Vagina (tissue), 2 donors: ENCODE data around the gene BTN2A1. TPM values are rescaled to one million over a fixed set of nuclear protein-coding genes. Genes with fewer than 3 reads are reported as not detected.
"Not testable (repeated sequence)": the region's sequence is repeated elsewhere in the genome, so short reads cannot be mapped to it uniquely, and the experiment has no call there.

Source experiments
- DNase-seq, 2 donors: peaks; one replicate each; pipeline ENCODE4 v3.0.0-alpha.2; 2017; ENCODE audit errors: extremely low spot score in 2 of 2
- H3K27ac ChIP-seq: fragments of 200-600 bp; sonication (generic); one replicate; pipeline ENCODE4 v1.5.1; 2019
- H3K27me3 ChIP-seq: fragments of 200-600 bp; sonication (generic); one replicate; pipeline ENCODE4 v1.5.1; 2019
- H3K36me3 ChIP-seq, 2 donors: fragments of 200-600 bp; sonication (generic); one replicate each; pipeline ENCODE4 v1.5.1; 2017 to 2019
- H3K4me1 ChIP-seq: fragments of 200-600 bp; sonication (generic); one replicate; pipeline ENCODE4 v1.5.1; 2019
- H3K4me3 ChIP-seq, 2 donors: fragments of 200-600 bp; sonication (generic); 1 replicate in 1 of 2; 2 replicates in 1 of 2; pipeline ENCODE4 v1.5.1; 2016 to 2019
- H3K9me3 ChIP-seq: fragments of 200-600 bp; sonication (generic); one replicate; pipeline ENCODE4 v1.5.1; 2019
- POLR2A ChIP-seq, 2 donors: fragments of 450-650 bp; IDR thresholded peaks; one replicate each; pipeline ENCODE4 v1.6.1; 2017; ENCODE audit warnings: antibody characterized with exemption in 2 of 2, mild to moderate bottlenecking in 2 of 2, moderate library complexity in 2 of 2
- POLR2AphosphoS5 ChIP-seq, 2 donors: sonication (generic); formaldehyde crosslinking; IDR thresholded peaks; one replicate each; pipeline ENCODE4 v1.9.0; 2017; ENCODE audit warnings: antibody characterized with exemption in 2 of 2, mild to moderate bottlenecking in 2 of 2, low read depth in 1 of 2; ENCODE audit not compliant: insufficient read depth in 1 of 2
- intact Hi-C: fragments of 100-400 bp; cut with DNase I; formaldehyde crosslinking; loops from one replicate; pipeline ENCODE4 v1.15.1; 2023
- small RNA-seq: library from RNA; depleted of rRNA; stranded (forward); fragments of <200 nt; gene quantifications from one replicate; pipeline ENCODE3, GENCODE V24; 2016
- total RNA-seq: library from RNA; depleted of rRNA; stranded (reverse); fragments of >200 nt; gene quantifications from one replicate; pipeline ENCODE4 v1.2.3, GENCODE V29; 2016
- TF ChIP-seq, protein P1 (sequence below), 3 experiments: fragments of 450-650 bp in 2 of 3; fragments of 200-600 bp in 1 of 3; sonication (generic) in 1 of 3; IDR thresholded peaks; one replicate each; pipeline ENCODE4 v1.5.1; 2017 to 2019; ENCODE audit warnings: antibody characterized with exemption in 3 of 3, mild to moderate bottlenecking in 2 of 3, moderate library complexity in 2 of 3

Gene BTN2A1
- total RNA-seq, 1 donor from 2014 or later: 18.4 TPM

GRCh38 chr6:26502165-26502564 lies 44.4 kb downstream of the BTN2A1 start:
- Histone ChIP-seq H3K36me3 (no peaks in the 10 kb centered on the region), H3K9me3 (no peaks in the 10 kb centered on the region), H3K27me3 (no peaks in the 10 kb centered on the region), H3K4me3 (peak overlapping the region in 1 of 2 donors; percentile 20), H3K27ac (no peak overlapping the region), H3K4me1 (peaks cover 8% of the 10 kb centered on the region)
- intact Hi-C loops: no loop called here
- DNase-seq: no peak
- TF ChIP-seq POLR2AphosphoS5 (IDR thresholded peaks at IDR 0.05; ENCODE audit: insufficient read depth in 1 of 2, low read depth in 1 of 2): no peak

DNA sequence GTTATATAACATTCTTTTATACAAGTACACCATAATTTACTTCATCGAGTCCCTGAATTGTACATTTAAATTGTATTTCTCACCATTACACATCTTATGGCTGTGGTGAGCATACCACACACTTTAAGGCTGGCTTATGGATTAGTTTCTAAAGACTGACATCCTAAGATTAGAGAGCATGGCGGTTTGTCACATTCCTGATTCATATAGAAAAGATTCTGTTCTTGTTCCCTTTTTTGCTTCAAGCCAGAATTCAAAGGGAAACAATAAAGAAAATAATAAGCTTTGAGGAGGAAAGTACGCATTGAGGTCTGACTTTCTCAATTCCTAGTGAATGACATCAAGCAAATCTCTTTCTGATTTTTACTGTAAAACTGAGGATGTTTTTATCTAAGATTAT lies 44.9 kb downstream of the BTN2A1 start:
- Histone ChIP-seq H3K4me1 (peaks cover 8% of the 10 kb centered on the region), H3K27ac (no peak overlapping the region), H3K9me3 (no peaks in the 10 kb centered on the region), H3K36me3 (no peaks in the 10 kb centered on the region), H3K27me3 (no peaks in the 10 kb centered on the region), H3K4me3 (no peak overlapping the region)
- TF ChIP-seq, protein P1, sequence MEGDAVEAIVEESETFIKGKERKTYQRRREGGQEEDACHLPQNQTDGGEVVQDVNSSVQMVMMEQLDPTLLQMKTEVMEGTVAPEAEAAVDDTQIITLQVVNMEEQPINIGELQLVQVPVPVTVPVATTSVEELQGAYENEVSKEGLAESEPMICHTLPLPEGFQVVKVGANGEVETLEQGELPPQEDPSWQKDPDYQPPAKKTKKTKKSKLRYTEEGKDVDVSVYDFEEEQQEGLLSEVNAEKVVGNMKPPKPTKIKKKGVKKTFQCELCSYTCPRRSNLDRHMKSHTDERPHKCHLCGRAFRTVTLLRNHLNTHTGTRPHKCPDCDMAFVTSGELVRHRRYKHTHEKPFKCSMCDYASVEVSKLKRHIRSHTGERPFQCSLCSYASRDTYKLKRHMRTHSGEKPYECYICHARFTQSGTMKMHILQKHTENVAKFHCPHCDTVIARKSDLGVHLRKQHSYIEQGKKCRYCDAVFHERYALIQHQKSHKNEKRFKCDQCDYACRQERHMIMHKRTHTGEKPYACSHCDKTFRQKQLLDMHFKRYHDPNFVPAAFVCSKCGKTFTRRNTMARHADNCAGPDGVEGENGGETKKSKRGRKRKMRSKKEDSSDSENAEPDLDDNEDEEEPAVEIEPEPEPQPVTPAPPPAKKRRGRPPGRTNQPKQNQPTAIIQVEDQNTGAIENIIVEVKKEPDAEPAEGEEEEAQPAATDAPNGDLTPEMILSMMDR (IDR thresholded peaks at IDR 0.05): no peak
- TF ChIP-seq POLR2AphosphoS5 (IDR thresholded peaks at IDR 0.05; ENCODE audit: insufficient read depth in 1 of 2, low read depth in 1 of 2) (no peak), POLR2A (IDR thresholded peaks at IDR 0.05) (no peak)
- DNase-seq: no peak
- intact Hi-C loops: no loop called here

DNA sequence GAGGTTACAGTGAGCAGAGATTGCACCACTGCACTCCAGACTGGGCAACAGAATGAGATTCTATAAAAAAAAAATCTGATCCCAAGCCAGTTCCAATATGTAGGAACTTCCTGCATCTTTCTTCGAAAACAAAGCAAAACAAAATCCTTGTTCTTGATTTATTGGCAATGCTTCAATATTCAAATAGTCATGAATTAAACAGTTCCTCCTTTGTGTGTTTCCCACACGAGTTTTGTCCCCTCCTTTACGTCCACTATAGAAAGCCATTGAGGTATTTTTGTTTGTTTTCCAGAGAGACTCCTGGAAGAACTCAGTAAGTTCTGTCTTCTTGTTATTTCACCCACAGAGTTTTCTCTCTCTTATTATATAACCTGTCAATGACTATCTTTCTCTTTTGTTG lies 49.9 kb downstream of the BTN2A1 start:
- intact Hi-C loops: no loop called here
- H3K4me1 ChIP-seq: no peaks in the 10 kb centered on the region
- H3K36me3 ChIP-seq: no peaks in the 10 kb centered on the region
- H3K27ac ChIP-seq: no peak overlapping the region
- no peaks in the 10 kb centered on the region for H3K9me3 ChIP-seq
- TF ChIP-seq POLR2A (IDR thresholded peaks at IDR 0.05): no peak
- TF ChIP-seq, protein P1 (IDR thresholded peaks at IDR 0.05): no peak
- TF ChIP-seq POLR2AphosphoS5 (IDR thresholded peaks at IDR 0.05; ENCODE audit: insufficient read depth in 1 of 2, low read depth in 1 of 2): no peak
- H3K27me3 ChIP-seq: no peaks in the 10 kb centered on the region
- DNase-seq: no peak
- no peak overlapping the region for H3K4me3 ChIP-seq

DNA sequence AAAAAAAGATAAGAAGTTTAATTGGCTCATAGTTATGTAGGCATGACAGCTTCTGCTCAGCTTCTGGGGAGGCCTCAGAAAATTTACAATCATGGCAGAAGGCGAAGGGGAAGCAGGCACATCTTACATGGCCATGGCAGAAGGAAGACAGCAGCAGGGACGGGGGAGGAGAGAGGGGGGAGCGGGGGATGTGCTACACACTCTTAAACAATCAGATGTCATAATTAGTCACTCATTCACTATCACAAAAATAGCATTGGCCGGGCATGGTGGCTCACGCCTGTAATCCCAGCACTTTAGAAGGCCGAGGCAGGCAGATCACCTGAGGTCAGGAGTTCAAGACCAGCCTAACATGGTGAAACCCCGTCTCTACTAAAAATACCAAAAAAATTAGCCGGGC lies 53.3 kb downstream of the BTN2A1 start:
- H3K4me3 ChIP-seq, H3K4me1 ChIP-seq, H3K9me3 ChIP-seq, H3K36me3 ChIP-seq, intact Hi-C loops, DNase-seq, H3K27ac ChIP-seq, H3K27me3 ChIP-seq: not testable (repeated sequence)

- intact Hi-C loops: no loop called here
- TF ChIP-seq POLR2A (IDR thresholded peaks at IDR 0.05) (no peak), POLR2AphosphoS5 (IDR thresholded peaks at IDR 0.05; ENCODE audit: insufficient read depth in 1 of 2, low read depth in 1 of 2) (no peak)
- TF ChIP-seq, protein P1 (IDR thresholded peaks at IDR 0.05): no peak
- no peaks in the 10 kb centered on the region for H3K36me3 ChIP-seq
- no peaks in the 10 kb centered on the region for H3K27me3 ChIP-seq
- no peaks in the 10 kb centered on the region for H3K4me1 ChIP-seq
- no peak overlapping the region for H3K27ac ChIP-seq
- no peaks in the 10 kb centered on the region for H3K9me3 ChIP-seq
- no peak overlapping the region for H3K4me3 ChIP-seq
- DNase-seq: no peak
These were observed 57.2 kb downstream of the BTN2A1 start for GRCh38 chr6:26514984-26515383.

- Histone ChIP-seq H3K27ac (no peak overlapping the region), H3K9me3 (no peaks in the 10 kb centered on the region), H3K4me1 (no peaks in the 10 kb centered on the region), H3K27me3 (no peaks in the 10 kb centered on the region), H3K4me3 (no peak overlapping the region), H3K36me3 (no peaks in the 10 kb centered on the region)
- intact Hi-C loops: no loop called here
- DNase-seq: no peak
- TF ChIP-seq POLR2A (IDR thresholded peaks at IDR 0.05): no peak
These were observed 59.0 kb downstream of the BTN2A1 start for GRCh38 chr6:26516481-26517427.

Small RNAs within 50 kb of the gene (small RNA-seq; reads per million reads assigned to genes)
- gene RNU6-502P: not detected

Other genes starting within 250 kb of the BTN2A1 start
- 18.2 TPM for gene BTN3A2, start 92.8 kb upstream of the BTN2A1 start, total RNA-seq
- gene BTN2A2, start 74.8 kb upstream of the BTN2A1 start, total RNA-seq: 6.1 TPM
- gene BTN3A1, start 55.7 kb upstream of the BTN2A1 start, total RNA-seq: 16.7 TPM
- 13.0 TPM for gene BTN3A3, start 17.5 kb upstream of the BTN2A1 start, total RNA-seq
- gene BTN1A1, start 42.3 kb downstream of the BTN2A1 start, total RNA-seq: not detected
- 58.4 TPM for gene HMGN4, start 80.4 kb downstream of the BTN2A1 start, total RNA-seq
- 24.8 TPM for gene ABT1, start 139.0 kb downstream of the BTN2A1 start, total RNA-seq
- 11.5 TPM for gene ZNF322, start 201.8 kb downstream of the BTN2A1 start, total RNA-seq